ENCODE measurements around the gene PLEKHD1. TPM values are rescaled to one million over a fixed set of nuclear protein-coding genes. Genes with fewer than 3 reads are reported as not detected.
A peak's percentile ranks its signal among the peaks of the same experiment; 100 is the strongest.

Gene PLEKHD1
- total and polyA plus RNA-seq, 9 donors, result 0.53 to 1.5 (median 0.89) TPM

GRCh38 chr14:69530095-69530494 is 45.6 kb downstream of the PLEKHD1 start:
- H3K27ac ChIP-seq (ENCODE audit: low read length), result no peak overlapping the region
- H3K9me3 ChIP-seq (replicated peaks; ENCODE audit: control insufficient read depth, low read depth, low read length), result no peaks in the 10 kb centered on the region
- H3K36me3 ChIP-seq (ENCODE audit: control insufficient read depth, insufficient read depth, low read length), result no peaks in the 10 kb centered on the region
- no CpG with 5 or more reads among the region's 4 CpGs for WGBS (ENCODE audit: insufficient coverage)
- DNase-seq, result no peak
- H3K4me3 ChIP-seq (ENCODE audit: low read length), result no peak overlapping the region
- no peaks in the 10 kb centered on the region for H3K4me1 ChIP-seq (ENCODE audit: control insufficient read depth, insufficient read depth, low read length)
- peaks cover 23% of the 10 kb centered on the region for H3K27me3 ChIP-seq (ENCODE audit: control insufficient read depth, insufficient read depth, low read length)

GRCh38 chr14:69531135-69531534 is 46.6 kb downstream of the PLEKHD1 start:
- H3K4me3 ChIP-seq (ENCODE audit: low read length), result no peak overlapping the region
- H3K9me3 ChIP-seq (replicated peaks; ENCODE audit: control insufficient read depth, low read depth, low read length), result no peaks in the 10 kb centered on the region
- H3K27ac ChIP-seq (ENCODE audit: low read length), result no peak overlapping the region
- H3K4me1 ChIP-seq (ENCODE audit: control insufficient read depth, insufficient read depth, low read length), result no peaks in the 10 kb centered on the region
- H3K27me3 ChIP-seq (ENCODE audit: control insufficient read depth, insufficient read depth, low read length), result peaks cover 25% of the 10 kb centered on the region
- no peaks in the 10 kb centered on the region for H3K36me3 ChIP-seq (ENCODE audit: control insufficient read depth, insufficient read depth, low read length)
- WGBS (ENCODE audit: insufficient coverage), result no CpG with 5 or more reads among the region's 3 CpGs
- no peak for DNase-seq

- WGBS (ENCODE audit: insufficient coverage), result no CpG with 5 or more reads among the region's 3 CpGs
- Histone ChIP-seq H3K4me3 (ENCODE audit: low read length) (no peak overlapping the region), H3K4me1 (ENCODE audit: control insufficient read depth, insufficient read depth, low read length) (no peaks in the 10 kb centered on the region), H3K36me3 (ENCODE audit: control insufficient read depth, insufficient read depth, low read length) (no peaks in the 10 kb centered on the region), H3K27me3 (ENCODE audit: control insufficient read depth, insufficient read depth, low read length) (peaks cover 26% of the 10 kb centered on the region), H3K9me3 (replicated peaks; ENCODE audit: control insufficient read depth, low read depth, low read length) (no peaks in the 10 kb centered on the region), H3K27ac (ENCODE audit: low read length) (no peak overlapping the region)
- no peak for DNase-seq
These were observed 48.2 kb downstream of the PLEKHD1 start for GRCh38 chr14:69532561-69533340.

GRCh38 chr14:69535230-69535848 is 50.8 kb downstream of the PLEKHD1 start:
- H3K36me3 ChIP-seq (ENCODE audit: control insufficient read depth, insufficient read depth, low read length), result no peaks in the 10 kb centered on the region
- peaks cover 25% of the 10 kb centered on the region for H3K27me3 ChIP-seq (ENCODE audit: control insufficient read depth, insufficient read depth, low read length)
- H3K27ac ChIP-seq (ENCODE audit: low read length), result no peak overlapping the region
- H3K9me3 ChIP-seq (replicated peaks; ENCODE audit: control insufficient read depth, low read depth, low read length), result no peaks in the 10 kb centered on the region
- H3K4me3 ChIP-seq (ENCODE audit: low read length), result no peak overlapping the region
- WGBS (ENCODE audit: insufficient coverage), result no CpG with 5 or more reads among the region's 4 CpGs
- H3K4me1 ChIP-seq (ENCODE audit: control insufficient read depth, insufficient read depth, low read length), result no peaks in the 10 kb centered on the region
- DNase-seq, result peak; percentile 54

GRCh38 chr14:69536971-69537370 is 52.4 kb downstream of the PLEKHD1 start:
- Histone ChIP-seq H3K9me3 (replicated peaks; ENCODE audit: control insufficient read depth, low read depth, low read length) (no peaks in the 10 kb centered on the region), H3K27me3 (ENCODE audit: control insufficient read depth, insufficient read depth, low read length) (peaks cover 25% of the 10 kb centered on the region), H3K27ac (ENCODE audit: low read length) (no peak overlapping the region), H3K4me1 (ENCODE audit: control insufficient read depth, insufficient read depth, low read length) (no peaks in the 10 kb centered on the region), H3K4me3 (ENCODE audit: low read length) (no peak overlapping the region), H3K36me3 (ENCODE audit: control insufficient read depth, insufficient read depth, low read length) (no peaks in the 10 kb centered on the region)
- no peak for DNase-seq

GRCh38 chr14:69537900-69538299 is 53.4 kb downstream of the PLEKHD1 start:
- peaks cover 22% of the 10 kb centered on the region for H3K27me3 ChIP-seq (ENCODE audit: control insufficient read depth, insufficient read depth, low read length)
- no peaks in the 10 kb centered on the region for H3K36me3 ChIP-seq (ENCODE audit: control insufficient read depth, insufficient read depth, low read length)
- H3K4me1 ChIP-seq (ENCODE audit: control insufficient read depth, insufficient read depth, low read length), result no peaks in the 10 kb centered on the region
- no peak overlapping the region for H3K27ac ChIP-seq (ENCODE audit: low read length)
- no CpG with 5 or more reads among the region's 1 CpG for WGBS (ENCODE audit: insufficient coverage)
- no peak for DNase-seq
- no peaks in the 10 kb centered on the region for H3K9me3 ChIP-seq (replicated peaks; ENCODE audit: control insufficient read depth, low read depth, low read length)
- no peak overlapping the region for H3K4me3 ChIP-seq (ENCODE audit: low read length)

GRCh38 chr14:69538766-69539165 is 54.2 kb downstream of the PLEKHD1 start:
- Histone ChIP-seq H3K27ac (ENCODE audit: low read length) (no peak overlapping the region), H3K4me1 (ENCODE audit: control insufficient read depth, insufficient read depth, low read length) (no peaks in the 10 kb centered on the region), H3K27me3 (ENCODE audit: control insufficient read depth, insufficient read depth, low read length) (peaks cover 24% of the 10 kb centered on the region), H3K9me3 (replicated peaks; ENCODE audit: control insufficient read depth, low read depth, low read length) (no peaks in the 10 kb centered on the region), H3K36me3 (ENCODE audit: control insufficient read depth, insufficient read depth, low read length) (no peaks in the 10 kb centered on the region), H3K4me3 (ENCODE audit: low read length) (no peak overlapping the region)
- no peak for DNase-seq
- no CpG with 5 or more reads among the region's 1 CpG for WGBS (ENCODE audit: insufficient coverage)

- H3K4me1 ChIP-seq (ENCODE audit: control insufficient read depth, insufficient read depth, low read length), result no peaks in the 10 kb centered on the region
- no peak overlapping the region for H3K27ac ChIP-seq (ENCODE audit: low read length)
- peak; percentile 46 for DNase-seq
- no peaks in the 10 kb centered on the region for H3K9me3 ChIP-seq (replicated peaks; ENCODE audit: control insufficient read depth, low read depth, low read length)
- 83% methylated on average over 1 of the region's 6 CpGs for WGBS (ENCODE audit: insufficient coverage)
- H3K4me3 ChIP-seq (ENCODE audit: low read length), result no peak overlapping the region
- no peaks in the 10 kb centered on the region for H3K36me3 ChIP-seq (ENCODE audit: control insufficient read depth, insufficient read depth, low read length)
- peaks cover 27% of the 10 kb centered on the region for H3K27me3 ChIP-seq (ENCODE audit: control insufficient read depth, insufficient read depth, low read length)
These were observed 55.3 kb downstream of the PLEKHD1 start for GRCh38 chr14:69539631-69540410.

- Histone ChIP-seq H3K4me3 (ENCODE audit: low read length) (no peak overlapping the region), H3K36me3 (ENCODE audit: control insufficient read depth, insufficient read depth, low read length) (no peaks in the 10 kb centered on the region), H3K27me3 (ENCODE audit: control insufficient read depth, insufficient read depth, low read length) (peaks cover 25% of the 10 kb centered on the region), H3K9me3 (replicated peaks; ENCODE audit: control insufficient read depth, low read depth, low read length) (no peaks in the 10 kb centered on the region), H3K4me1 (ENCODE audit: control insufficient read depth, insufficient read depth, low read length) (no peaks in the 10 kb centered on the region), H3K27ac (ENCODE audit: low read length) (no peak overlapping the region)
- WGBS (ENCODE audit: insufficient coverage), result 49% methylated on average over 2 of the region's 5 CpGs
- no peak for DNase-seq
These were observed 56.3 kb downstream of the PLEKHD1 start for GRCh38 chr14:69540654-69541335.

- no CpG with 5 or more reads among the region's 2 CpGs for WGBS (ENCODE audit: insufficient coverage)
- no peak overlapping the region for H3K4me3 ChIP-seq (ENCODE audit: low read length)
These were observed 57.8 kb downstream of the PLEKHD1 start for GRCh38 chr14:69542311-69542710.

More at GRCh38 chr14:69542311-69542710, 57.8 kb downstream of the PLEKHD1 start:
- H3K27ac ChIP-seq (ENCODE audit: low read length), result no peak overlapping the region
- no peaks in the 10 kb centered on the region for H3K9me3 ChIP-seq (replicated peaks; ENCODE audit: control insufficient read depth, low read depth, low read length)
- H3K4me1 ChIP-seq (ENCODE audit: control insufficient read depth, insufficient read depth, low read length), result no peaks in the 10 kb centered on the region
- H3K36me3 ChIP-seq (ENCODE audit: control insufficient read depth, insufficient read depth, low read length), result no peaks in the 10 kb centered on the region
- H3K27me3 ChIP-seq (ENCODE audit: control insufficient read depth, insufficient read depth, low read length), result peaks cover 22% of the 10 kb centered on the region
- DNase-seq, result no peak
